NCI-H1930 (cell line): ENCODE data around the gene MAT2B.

ENCODE experiments used
- DNase-seq, 2 experiments: peaks; one replicate each; lab custom pipeline; 2025; lab: John Stamatoyannopoulos, UW

MAT2B gene

GRCh38 chr5:163551156-163551555 is 45.7 kb downstream of the MAT2B start:
- no peak for DNase-seq

DNA sequence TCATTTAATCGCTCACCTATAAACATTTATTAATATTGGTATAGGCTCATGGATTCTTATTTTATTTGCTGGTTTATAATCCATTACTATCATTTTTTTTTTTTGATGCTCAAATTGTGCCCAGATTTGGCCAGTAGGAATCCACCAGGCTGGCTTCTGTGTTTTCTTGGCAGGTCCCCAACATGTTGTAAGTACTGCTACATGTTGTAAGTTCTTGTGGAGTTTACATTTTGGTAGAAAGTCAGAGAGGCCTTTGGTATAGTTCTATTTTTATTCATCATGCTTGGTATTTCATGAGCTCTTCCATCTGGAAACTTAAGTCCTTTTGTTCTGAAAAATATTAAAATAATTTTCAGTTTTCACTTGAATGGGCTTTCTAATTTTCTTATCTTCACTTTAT is 47.1 kb downstream of the MAT2B start:
- no peak for DNase-seq

GRCh38 chr5:163561339-163561738 is 55.9 kb downstream of the MAT2B start:
- DNase-seq = no peak

DNA sequence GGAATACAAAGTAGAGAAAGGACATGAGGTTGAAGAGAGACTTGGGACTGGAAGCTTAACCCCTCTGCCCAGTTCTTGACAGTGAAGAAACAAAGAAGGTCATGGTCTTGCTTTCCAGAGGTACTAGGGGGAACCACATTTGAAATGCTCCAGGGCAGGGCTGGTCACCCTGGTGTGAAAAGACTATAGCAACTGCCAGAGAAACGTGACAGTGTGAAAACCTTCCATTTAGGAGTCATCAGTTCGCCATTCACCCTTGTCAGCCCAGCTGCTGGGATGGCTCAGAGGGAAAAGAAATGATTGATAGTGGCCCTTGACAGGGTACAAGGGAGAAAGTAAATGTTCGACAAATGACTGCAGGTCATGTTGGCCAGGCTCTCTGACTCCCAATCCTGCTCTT is 56.7 kb downstream of the MAT2B start:
- no peak for DNase-seq

DNA sequence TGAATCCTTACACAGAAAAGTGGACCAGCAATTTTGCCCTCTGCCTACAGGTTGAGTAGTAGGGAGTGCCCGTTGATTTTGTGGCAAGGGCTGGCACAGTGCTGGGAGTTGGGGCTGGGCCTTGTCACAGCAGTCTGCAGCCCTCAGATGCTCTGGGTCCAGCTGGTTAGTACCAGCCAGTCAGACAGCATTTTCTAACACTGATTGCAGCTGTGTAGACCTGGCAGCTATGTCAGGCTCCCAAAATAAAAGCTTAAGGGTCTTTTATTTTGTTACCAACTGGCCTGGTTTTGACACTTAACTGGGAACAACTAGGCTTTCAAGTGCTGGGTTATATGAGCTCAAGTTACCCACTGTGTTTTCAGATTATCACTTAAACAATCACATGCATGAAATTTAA is 57.7 kb downstream of the MAT2B start:
- DNase-seq = no peak

GRCh38 chr5:163563880-163564279 is 58.5 kb downstream of the MAT2B start:
- no peak for DNase-seq

GRCh38 chr5:163564321-163564938 is 59.0 kb downstream of the MAT2B start:
- DNase-seq = peak in 1 of 2 experiments; percentile 26

DNA sequence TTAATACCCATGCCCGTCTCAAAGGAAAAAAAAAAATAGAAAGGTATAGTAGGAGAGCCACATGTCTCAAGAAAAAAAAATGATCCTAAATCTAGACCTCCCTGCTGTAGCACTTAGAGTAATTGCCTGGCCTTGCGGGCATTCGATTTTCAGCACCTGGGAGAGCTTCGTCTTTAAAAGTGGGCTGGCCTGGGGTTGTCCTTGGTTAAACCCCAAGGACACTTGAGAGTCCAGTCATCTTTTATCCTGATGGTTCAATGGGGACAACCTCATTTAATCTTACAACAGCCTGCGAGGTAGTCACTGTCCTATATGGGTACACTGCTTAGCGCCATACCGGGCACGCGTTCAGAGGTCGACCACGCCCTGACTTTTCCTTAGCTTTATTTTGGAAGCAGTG is 60.1 kb downstream of the MAT2B start:
- no peak for DNase-seq

- no peak for DNase-seq
These were observed 60.7 kb downstream of the MAT2B start for GRCh38 chr5:163565931-163566608.

DNA sequence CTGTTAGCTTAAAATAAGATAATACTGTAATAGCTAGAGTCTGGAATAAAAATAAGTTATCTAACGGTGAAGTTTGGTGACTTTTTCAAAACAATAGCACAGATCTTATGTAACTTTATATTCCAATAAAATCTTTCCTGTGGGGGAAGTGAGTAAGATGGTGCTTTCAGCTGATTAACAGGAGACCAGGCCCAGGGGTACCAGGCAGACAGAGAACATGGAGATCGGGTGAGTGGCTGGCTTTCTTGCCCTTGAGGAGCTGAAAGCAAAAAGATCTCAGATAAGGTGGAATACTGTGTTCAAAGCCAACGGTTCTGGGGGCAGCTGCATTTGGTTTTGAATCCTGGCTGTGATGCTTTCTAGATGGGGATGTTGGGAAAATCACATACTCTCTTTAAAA is 61.3 kb downstream of the MAT2B start:
- DNase-seq = no peak

GRCh38 chr5:163567811-163568210 is 62.4 kb downstream of the MAT2B start:
- DNase-seq = no peak
